Activated B cell treated with CpG ODN at 0.5 μM for 24 hours (primary cell): ENCODE results near the gene NCSTN. TPM values are rescaled to one million over a fixed set of nuclear protein-coding genes. Genes with fewer than 3 reads are reported as not detected.

Experiments used
- ATAC-seq: fragments of 200-7000 bp; cut with Tn5 transposase; one replicate; pipeline ENCODE4 v1.10.0; 2021; ENCODE audit warnings: low read depth, mild to moderate bottlenecking, moderate library complexity
- CTCF ChIA-PET: fragments of 350-600 bp; sonication (Branson Sonifier 250); formaldehyde crosslinking; loops from one replicate; lab custom pipeline; 2021; ENCODE audit warnings: antibody characterized with exemption; lab: Charles Lee
- POLR2A ChIA-PET: fragments of 350-600 bp; sonication (Branson Sonifier 250); formaldehyde crosslinking; loops from one replicate; lab custom pipeline; 2021; ENCODE audit warnings: antibody characterized with exemption; lab: Charles Lee
- DNase-seq: peaks from one replicate; pipeline ENCODE4 v3.0.0; 2022
- H3K27ac Mint-ChIP-seq: one replicate; pipeline ENCODE4 v1.8.0; 2020; ENCODE audit warnings: mixed read lengths
- H3K27me3 Mint-ChIP-seq: one replicate; pipeline ENCODE4 v1.8.0; 2021; ENCODE audit warnings: mixed read lengths
- H3K36me3 Mint-ChIP-seq: one replicate; pipeline ENCODE4 v1.8.0; 2021; ENCODE audit warnings: low read depth, mixed read lengths
- H3K4me1 Mint-ChIP-seq: one replicate; pipeline ENCODE4 v1.8.0; 2021; ENCODE audit warnings: mixed read lengths
- H3K4me3 Mint-ChIP-seq: one replicate; pipeline ENCODE4 v1.8.0; 2020; ENCODE audit warnings: mild to moderate bottlenecking, mixed read lengths
- H3K9me3 Mint-ChIP-seq: one replicate; pipeline ENCODE4 v1.8.0; 2020; ENCODE audit warnings: mixed read lengths
- intact Hi-C: fragments of 100-400 bp; cut with micrococcal nuclease; formaldehyde crosslinking; loops from one replicate; pipeline ENCODE4 v1.15.1; 2024
- total RNA-seq: library from RNA; stranded (reverse); gene quantifications from 2 replicates; pipeline ENCODE4 v1.2.3, GENCODE V29; 2022
- TF ChIP-seq, protein P1 (sequence below): fragments of 200-600 bp; IDR thresholded peaks from one replicate; pipeline ENCODE4 v1.8.0; 2022; ENCODE audit warnings: antibody characterized with exemption, mild to moderate bottlenecking

The NCSTN gene
- total RNA-seq, 1 donor from 2014 or later: 118 TPM

DNA sequence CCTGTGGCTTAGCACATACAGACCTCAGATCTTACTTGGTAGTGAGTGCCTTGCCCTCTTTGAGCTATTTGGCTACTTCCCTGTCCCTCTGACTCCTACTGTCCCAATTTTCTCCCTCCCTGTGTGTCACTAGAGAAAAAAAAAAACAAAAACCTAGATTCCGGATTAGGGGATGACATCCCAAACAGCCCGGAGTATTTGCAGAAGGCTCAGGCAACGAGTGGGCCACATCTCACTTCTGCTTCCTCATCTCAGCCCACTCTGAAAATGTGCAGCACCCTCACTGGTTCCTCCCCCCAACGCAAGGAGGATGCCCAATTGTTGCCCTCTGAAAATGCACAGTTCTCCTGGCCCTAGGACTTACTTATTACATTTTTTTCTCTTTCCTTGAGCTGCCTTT, 28.6 kb downstream of the NCSTN start:
- H3K27me3 Mint-ChIP-seq: no peaks in the 10 kb centered on the region
- no peak overlapping the region for H3K27ac Mint-ChIP-seq
- H3K36me3 Mint-ChIP-seq: no peaks in the 10 kb centered on the region
- ChIA-PET POLR2A (interaction anchor here (1.4 kb wide), 1 partner anchor 16 kb away, joined by 4 read pairs; no protein-coding TSS in a partner anchor), CTCF (interaction anchor here (1.0 kb wide), 1 partner anchor 80 kb away, joined by 3 read pairs; no protein-coding TSS in a partner anchor)
- ATAC-seq (no peak), DNase-seq (no peak)
- H3K4me1 Mint-ChIP-seq: peaks cover 24% of the 10 kb centered on the region
- TF ChIP-seq, protein P1, sequence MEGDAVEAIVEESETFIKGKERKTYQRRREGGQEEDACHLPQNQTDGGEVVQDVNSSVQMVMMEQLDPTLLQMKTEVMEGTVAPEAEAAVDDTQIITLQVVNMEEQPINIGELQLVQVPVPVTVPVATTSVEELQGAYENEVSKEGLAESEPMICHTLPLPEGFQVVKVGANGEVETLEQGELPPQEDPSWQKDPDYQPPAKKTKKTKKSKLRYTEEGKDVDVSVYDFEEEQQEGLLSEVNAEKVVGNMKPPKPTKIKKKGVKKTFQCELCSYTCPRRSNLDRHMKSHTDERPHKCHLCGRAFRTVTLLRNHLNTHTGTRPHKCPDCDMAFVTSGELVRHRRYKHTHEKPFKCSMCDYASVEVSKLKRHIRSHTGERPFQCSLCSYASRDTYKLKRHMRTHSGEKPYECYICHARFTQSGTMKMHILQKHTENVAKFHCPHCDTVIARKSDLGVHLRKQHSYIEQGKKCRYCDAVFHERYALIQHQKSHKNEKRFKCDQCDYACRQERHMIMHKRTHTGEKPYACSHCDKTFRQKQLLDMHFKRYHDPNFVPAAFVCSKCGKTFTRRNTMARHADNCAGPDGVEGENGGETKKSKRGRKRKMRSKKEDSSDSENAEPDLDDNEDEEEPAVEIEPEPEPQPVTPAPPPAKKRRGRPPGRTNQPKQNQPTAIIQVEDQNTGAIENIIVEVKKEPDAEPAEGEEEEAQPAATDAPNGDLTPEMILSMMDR: no peak
- no peaks in the 10 kb centered on the region for H3K9me3 Mint-ChIP-seq
- no peak overlapping the region for H3K4me3 Mint-ChIP-seq
- intact Hi-C loops: no loop called here

DNA sequence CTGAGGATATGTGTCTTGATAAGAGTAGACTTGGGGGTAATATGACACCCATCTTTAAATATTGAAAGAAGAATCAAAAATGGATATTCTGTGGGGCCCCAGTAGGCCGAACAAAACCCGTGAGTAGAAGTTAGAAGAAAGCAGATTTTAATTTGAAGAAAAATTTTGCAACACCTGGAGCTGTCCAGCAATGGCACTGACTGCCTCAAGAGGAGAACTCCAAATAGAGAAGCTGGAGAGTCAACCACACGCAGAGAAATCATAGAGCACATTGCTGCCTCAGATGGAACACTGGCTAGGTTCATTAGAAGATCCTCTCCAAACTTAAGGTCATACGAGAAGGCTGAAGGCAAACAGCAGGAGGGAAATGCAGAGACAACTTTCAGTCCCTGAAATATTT, 30.5 kb downstream of the NCSTN start:
- peaks cover 26% of the 10 kb centered on the region for H3K4me1 Mint-ChIP-seq
- ATAC-seq (no peak), DNase-seq (no peak)
- TF ChIP-seq, protein P1: no peak
- no peak overlapping the region for H3K4me3 Mint-ChIP-seq
- no peak overlapping the region for H3K27ac Mint-ChIP-seq
- intact Hi-C loops: no loop called here
- CTCF ChIA-PET: interaction anchor here (0.7 to 8.0 kb wide), 2 partner anchors 271 to 329 kb away, joined by 3 to 62 read pairs; no protein-coding TSS in a partner anchor
- no peaks in the 10 kb centered on the region for H3K9me3 Mint-ChIP-seq
- POLR2A ChIA-PET: no interaction called here
- no peaks in the 10 kb centered on the region for H3K27me3 Mint-ChIP-seq
- H3K36me3 Mint-ChIP-seq: no peaks in the 10 kb centered on the region

DNA sequence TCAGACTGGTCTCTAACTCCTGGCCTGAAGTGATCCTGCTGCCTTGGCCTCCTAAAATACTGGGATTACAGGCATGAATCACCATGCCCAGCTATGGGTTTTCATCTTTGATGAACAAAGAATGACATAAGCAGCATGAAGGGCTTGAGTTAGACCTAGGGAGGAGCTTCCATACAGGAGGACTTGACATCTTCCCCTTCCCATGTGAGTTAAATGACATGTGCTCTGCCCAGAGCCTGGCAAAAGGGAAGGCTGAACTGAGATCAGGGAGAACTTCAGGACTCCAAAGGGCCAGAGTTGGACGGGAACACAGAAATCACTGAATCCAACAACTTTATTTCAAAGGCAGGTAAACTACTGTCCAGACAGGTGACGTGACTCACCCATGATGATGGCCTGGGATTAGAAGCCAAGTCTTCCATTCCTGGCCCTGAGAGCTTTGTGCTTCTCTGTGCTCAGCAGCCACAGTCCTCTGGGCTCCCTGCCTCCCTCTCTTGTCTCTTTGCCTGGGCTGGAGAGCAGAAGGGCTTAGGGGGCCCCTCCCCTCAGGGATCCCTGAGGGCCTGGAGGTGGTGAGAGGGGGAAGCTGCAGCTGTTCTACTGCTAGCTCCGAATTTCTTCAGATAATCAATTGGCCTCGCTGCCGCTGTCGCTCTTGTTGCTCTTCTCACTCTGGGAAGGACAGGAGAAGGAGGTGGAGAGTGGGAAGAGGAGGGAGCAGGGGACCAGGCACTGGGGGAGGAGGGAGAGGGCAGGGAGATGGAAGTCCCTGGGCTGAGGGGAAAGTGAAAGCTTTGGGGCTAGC, 31.3 kb downstream of the NCSTN start:
- no peaks in the 10 kb centered on the region for H3K27me3 Mint-ChIP-seq
- no peaks in the 10 kb centered on the region for H3K36me3 Mint-ChIP-seq
- no peaks in the 10 kb centered on the region for H3K9me3 Mint-ChIP-seq
- ATAC-seq: no peak
- H3K4me1 Mint-ChIP-seq: peaks cover 26% of the 10 kb centered on the region
- H3K27ac Mint-ChIP-seq: no peak overlapping the region
- TF ChIP-seq, protein P1: no peak
- DNase-seq: no peak
- CTCF ChIA-PET: interaction anchor here (5.7 to 8.0 kb wide), 2 partner anchors 83 to 272 kb away, joined by 62 to 63 read pairs; no protein-coding TSS in a partner anchor
- POLR2A ChIA-PET: interaction anchor here (2.1 kb wide), 1 partner anchor 31 kb away, joined by 5 read pairs; the partner anchor contains the start of genes COPA and NCSTN
- intact Hi-C loops: loop anchor here (5.0 kb wide), 1 partner anchor 67 kb away; no protein-coding TSS in a partner anchor
- no peak overlapping the region for H3K4me3 Mint-ChIP-seq

DNA sequence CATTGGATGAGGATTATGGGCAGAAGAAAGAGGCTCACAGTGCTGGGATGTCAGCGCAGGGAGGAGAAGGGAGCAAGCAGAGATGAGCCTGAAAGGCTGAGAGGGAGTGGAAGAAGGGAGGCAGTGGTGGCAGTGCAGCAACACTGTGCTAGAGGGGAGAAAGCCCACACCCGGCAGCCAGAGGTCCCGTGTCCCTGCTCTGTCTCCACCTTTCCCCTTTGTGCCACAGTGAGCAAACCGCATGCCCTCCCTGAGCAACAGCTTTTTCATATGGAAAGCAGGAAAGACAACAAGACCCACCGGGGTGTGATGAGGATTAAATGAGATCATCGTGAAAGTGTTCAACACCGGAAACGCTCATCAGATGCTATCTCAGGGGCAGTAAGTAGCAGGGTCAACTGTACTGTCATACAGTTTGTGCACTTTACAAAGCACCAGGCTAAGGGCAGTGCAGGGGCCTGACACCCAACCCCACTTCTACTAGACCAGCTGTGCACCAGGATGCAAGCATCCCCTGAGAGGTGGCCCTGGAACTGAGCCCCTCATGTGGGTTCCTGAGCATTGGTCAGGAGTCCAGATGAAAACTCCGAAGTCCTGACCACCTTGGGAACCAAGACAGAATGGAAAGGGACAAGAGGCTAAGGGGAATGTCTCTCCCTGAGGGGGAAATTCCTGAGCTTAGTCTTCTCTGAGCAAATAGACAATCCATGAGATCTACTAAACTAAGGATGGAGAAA, 32.8 kb downstream of the NCSTN start:
- ChIA-PET CTCF (interaction anchor here (0.8 to 8.0 kb wide), 25 partner anchors 14 to 329 kb away, joined by 3 to 63 read pairs (median 4); partner anchors contain the start of genes CASQ1 and PEA15), POLR2A (interaction anchor here (0.6 to 2.1 kb wide), 6 partner anchors 32 to 275 kb away, joined by 3 to 6 read pairs (median 4); partner anchors contain the start of genes COPA and NCSTN)
- peak overlapping the region; percentile 56 for H3K4me3 Mint-ChIP-seq

More for the DNA sequence above, 32.8 kb downstream of the NCSTN start:
- no peaks in the 10 kb centered on the region for H3K27me3 Mint-ChIP-seq
- H3K36me3 Mint-ChIP-seq: no peaks in the 10 kb centered on the region
- DNase-seq: no peak
- peak; percentile 45 for ATAC-seq
- intact Hi-C loops: loop anchor here (1.0 to 5.0 kb wide), 10 partner anchors 22 to 440 kb away; no protein-coding TSS in a partner anchor
- peaks cover 26% of the 10 kb centered on the region for H3K4me1 Mint-ChIP-seq
- TF ChIP-seq, protein P1: no peak
- peak overlapping the region; percentile 80 for H3K27ac Mint-ChIP-seq
- no peaks in the 10 kb centered on the region for H3K9me3 Mint-ChIP-seq
